Activated CD4-positive, alpha-beta memory T cell treated with anti-CD3 and anti-CD28 coated beads for 36 hours (primary cell): ENCODE results near the gene ESF1. TPM values are rescaled to one million over a fixed set of nuclear protein-coding genes. Genes with fewer than 3 reads are reported as not detected.

Source experiments
- CTCF ChIA-PET: fragments of 350-600 bp; sonication (Branson Sonifier 250); formaldehyde crosslinking; loops from one replicate; lab custom pipeline; 2021; ENCODE audit warnings: antibody characterized with exemption, inconsistent platforms; lab: Charles Lee
- POLR2A ChIA-PET: fragments of 350-600 bp; sonication (Branson Sonifier 250); formaldehyde crosslinking; loops from one replicate; lab custom pipeline; 2021; ENCODE audit warnings: antibody characterized with exemption; lab: Charles Lee
- DNase-seq: peaks from one replicate; pipeline ENCODE4 v3.0.0-alpha.2; 2020
- H3K27ac Mint-ChIP-seq: one replicate; pipeline ENCODE4 v1.8.0; 2021; ENCODE audit warnings: mixed read lengths
- H3K27me3 Mint-ChIP-seq: one replicate; pipeline ENCODE4 v1.8.0; 2021; ENCODE audit warnings: mixed read lengths
- H3K36me3 Mint-ChIP-seq: one replicate; pipeline ENCODE4 v1.8.0; 2021; ENCODE audit warnings: mixed read lengths
- H3K4me1 Mint-ChIP-seq: one replicate; pipeline ENCODE4 v1.8.0; 2021; ENCODE audit warnings: low read depth, mixed read lengths
- H3K4me3 Mint-ChIP-seq: one replicate; pipeline ENCODE4 v1.8.0; 2021; ENCODE audit warnings: mild to moderate bottlenecking, mixed read lengths
- H3K9me3 Mint-ChIP-seq: one replicate; pipeline ENCODE4 v1.8.0; 2021; ENCODE audit warnings: mixed read lengths
- intact Hi-C: fragments of 100-400 bp; cut with micrococcal nuclease; formaldehyde crosslinking; loops from one replicate; pipeline ENCODE4 v1.15.1; 2023
- total RNA-seq, 2 experiments: library from RNA; stranded (reverse); gene quantifications; one replicate each; pipeline ENCODE4 v1.2.3, GENCODE V29; 2021

ESF1 gene
- total RNA-seq, 2 experiments from 2014 or later = 17.3 to 17.9 TPM

- H3K4me3 Mint-ChIP-seq = no peak overlapping the region
- H3K9me3 Mint-ChIP-seq = peaks cover 12% of the 10 kb centered on the region
- H3K36me3 Mint-ChIP-seq = peaks cover 52% of the 10 kb centered on the region
- intact Hi-C loops = no loop called here
- ChIA-PET CTCF (interaction anchor here (1.4 kb wide), 1 partner anchor 190 kb away, joined by 6 read pairs; no protein-coding TSS in a partner anchor), POLR2A (no interaction called here)
- H3K27ac Mint-ChIP-seq = no peak overlapping the region
- H3K27me3 Mint-ChIP-seq = no peaks in the 10 kb centered on the region
- peaks cover 7% of the 10 kb centered on the region for H3K4me1 Mint-ChIP-seq
- DNase-seq = no peak
These were observed 48.1 kb downstream of the ESF1 start for GRCh38 chr20:13736436-13737191.

GRCh38 chr20:13735826-13736225 lies 48.9 kb downstream of the ESF1 start:
- Mint-ChIP-seq H3K27ac (no peak overlapping the region), H3K9me3 (peaks cover 6% of the 10 kb centered on the region), H3K36me3 (peaks cover 51% of the 10 kb centered on the region), H3K4me1 (peaks cover 4% of the 10 kb centered on the region), H3K4me3 (no peak overlapping the region), H3K27me3 (no peaks in the 10 kb centered on the region)
- intact Hi-C loops = no loop called here
- ChIA-PET CTCF (interaction anchor here (1.4 kb wide), 1 partner anchor 189 kb away, joined by 6 read pairs; no protein-coding TSS in a partner anchor), POLR2A (no interaction called here)
- DNase-seq = no peak

DNA sequence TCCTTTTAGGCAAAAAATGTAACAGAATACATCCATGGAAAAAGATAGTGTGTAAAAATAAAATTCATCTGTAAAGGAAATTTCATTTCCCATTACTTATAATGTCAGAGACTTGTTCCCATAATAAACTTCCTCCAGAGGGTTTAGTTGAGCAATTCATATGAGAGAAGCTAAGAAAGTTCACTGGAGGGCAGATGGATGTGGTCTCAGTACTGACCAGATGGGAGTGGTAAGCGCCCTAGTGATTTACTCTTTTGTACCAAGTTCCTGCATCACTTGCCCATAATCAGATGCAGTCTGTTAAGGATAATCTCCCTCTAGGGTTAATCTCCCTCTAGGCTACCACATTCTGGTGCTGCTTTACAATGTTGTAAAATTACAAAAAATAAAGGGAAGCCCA lies 61.7 kb downstream of the ESF1 start:
- no peak overlapping the region for H3K27ac Mint-ChIP-seq
- intact Hi-C loops = no loop called here
- H3K36me3 Mint-ChIP-seq = peaks cover 17% of the 10 kb centered on the region
- H3K9me3 Mint-ChIP-seq = no peaks in the 10 kb centered on the region
- POLR2A ChIA-PET = no interaction called here
- H3K4me1 Mint-ChIP-seq = no peaks in the 10 kb centered on the region
- CTCF ChIA-PET = no interaction called here
- H3K27me3 Mint-ChIP-seq = no peaks in the 10 kb centered on the region
- no peak overlapping the region for H3K4me3 Mint-ChIP-seq
- no peak for DNase-seq

GRCh38 chr20:13718171-13718570 lies 66.5 kb downstream of the ESF1 start:
- no peak for DNase-seq
- ChIA-PET CTCF (no interaction called here), POLR2A (no interaction called here)
- H3K27me3 Mint-ChIP-seq = no peaks in the 10 kb centered on the region
- intact Hi-C loops = no loop called here
- no peaks in the 10 kb centered on the region for H3K4me1 Mint-ChIP-seq
- H3K36me3 Mint-ChIP-seq = peaks cover 43% of the 10 kb centered on the region
- no peak overlapping the region for H3K27ac Mint-ChIP-seq
- no peak overlapping the region for H3K4me3 Mint-ChIP-seq
- H3K9me3 Mint-ChIP-seq = no peaks in the 10 kb centered on the region

GRCh38 chr20:13717631-13718044 lies 67.1 kb downstream of the ESF1 start:
- ChIA-PET CTCF (no interaction called here), POLR2A (no interaction called here)
- H3K27ac Mint-ChIP-seq = no peak overlapping the region
- H3K9me3 Mint-ChIP-seq = no peaks in the 10 kb centered on the region
- no peak overlapping the region for H3K4me3 Mint-ChIP-seq
- H3K4me1 Mint-ChIP-seq = no peaks in the 10 kb centered on the region
- no peaks in the 10 kb centered on the region for H3K27me3 Mint-ChIP-seq
- intact Hi-C loops = no loop called here
- DNase-seq = no peak
- peaks cover 49% of the 10 kb centered on the region for H3K36me3 Mint-ChIP-seq

DNA sequence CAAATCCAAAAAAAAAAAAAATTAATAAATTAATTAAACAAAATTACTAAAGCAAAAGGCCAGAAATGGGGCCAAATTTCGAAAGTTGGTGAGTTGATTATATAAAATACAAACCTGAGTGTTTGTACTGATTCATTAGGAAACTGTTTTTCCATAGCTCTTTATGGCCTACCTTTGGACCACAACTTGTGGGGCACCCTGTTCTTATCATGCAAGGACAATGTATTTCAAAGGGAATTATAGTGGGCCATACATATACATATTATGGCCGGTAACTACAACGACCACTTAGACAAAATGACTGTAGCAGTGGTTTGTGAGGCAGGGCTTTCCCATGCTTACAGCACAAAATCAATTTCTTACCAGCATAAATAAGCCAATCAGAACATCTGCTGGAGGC lies 69.5 kb downstream of the ESF1 start:
- no peaks in the 10 kb centered on the region for H3K4me1 Mint-ChIP-seq
- POLR2A ChIA-PET = no interaction called here
- intact Hi-C loops = no loop called here

GRCh38 chr20:13708234-13708633 lies 76.5 kb downstream of the ESF1 start:
- H3K9me3 Mint-ChIP-seq = peaks cover 13% of the 10 kb centered on the region
- H3K27me3 Mint-ChIP-seq = no peaks in the 10 kb centered on the region
- no peak overlapping the region for H3K4me3 Mint-ChIP-seq
- POLR2A ChIA-PET = no interaction called here
- DNase-seq = no peak
- H3K27ac Mint-ChIP-seq = no peak overlapping the region
- intact Hi-C loops = no loop called here
- CTCF ChIA-PET = no interaction called here
- peaks cover 19% of the 10 kb centered on the region for H3K36me3 Mint-ChIP-seq
- no peaks in the 10 kb centered on the region for H3K4me1 Mint-ChIP-seq

More for the DNA sequence above, 69.5 kb downstream of the ESF1 start:
- DNase-seq = no peak
- Mint-ChIP-seq H3K27me3 (no peaks in the 10 kb centered on the region), H3K4me3 (no peak overlapping the region), H3K27ac (no peak overlapping the region), H3K9me3 (peaks cover 13% of the 10 kb centered on the region), H3K36me3 (peaks cover 56% of the 10 kb centered on the region)
- CTCF ChIA-PET = no interaction called here

DNA sequence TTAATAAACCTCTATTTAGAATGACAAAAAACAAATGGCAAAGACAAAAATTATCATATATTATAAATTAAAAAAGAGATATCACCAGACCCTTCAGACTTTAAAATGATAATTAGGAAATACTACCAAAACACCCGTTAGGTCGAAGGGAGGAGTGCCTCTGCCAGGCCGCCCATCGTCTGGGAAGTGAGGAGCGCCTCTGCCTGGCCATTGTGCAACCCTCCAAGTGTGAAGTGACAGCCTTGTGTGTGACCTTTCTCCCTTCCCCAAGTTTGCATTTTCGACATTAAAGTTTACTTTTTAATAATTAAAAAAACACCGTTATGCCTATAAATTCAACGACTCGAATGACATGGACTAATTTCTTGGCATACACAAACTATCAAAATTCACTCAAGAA lies 81.5 kb downstream of the ESF1 start:
- Mint-ChIP-seq H3K27ac (no peak overlapping the region), H3K4me3 (no peak overlapping the region), H3K4me1 (no peaks in the 10 kb centered on the region), H3K9me3 (no peaks in the 10 kb centered on the region), H3K27me3 (peaks cover 8% of the 10 kb centered on the region), H3K36me3 (no peaks in the 10 kb centered on the region)
- intact Hi-C loops = no loop called here
- ChIA-PET CTCF (no interaction called here), POLR2A (no interaction called here)
- no peak for DNase-seq

DNA sequence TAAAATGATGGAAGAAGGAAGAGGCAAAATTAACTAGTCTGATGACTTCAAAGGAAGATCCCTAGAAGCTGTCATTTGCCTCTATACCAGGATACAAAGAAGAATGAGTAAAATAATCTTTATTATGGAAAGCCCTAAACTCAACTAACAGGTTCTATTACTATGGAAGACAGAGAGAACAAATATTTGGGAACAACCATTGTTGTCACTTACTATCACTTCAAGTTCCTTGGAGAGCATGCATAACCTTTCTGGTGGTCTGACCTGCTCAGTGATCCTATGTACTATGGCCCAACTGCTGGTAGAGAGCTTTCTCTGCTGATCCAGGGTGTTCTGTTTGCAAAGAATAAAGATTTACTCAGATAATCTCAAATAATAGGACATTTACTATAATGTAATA lies 83.2 kb downstream of the ESF1 start:
- Mint-ChIP-seq H3K4me1 (no peaks in the 10 kb centered on the region), H3K4me3 (no peak overlapping the region), H3K27me3 (peaks cover 8% of the 10 kb centered on the region), H3K27ac (no peak overlapping the region), H3K36me3 (no peaks in the 10 kb centered on the region), H3K9me3 (no peaks in the 10 kb centered on the region)
- intact Hi-C loops = no loop called here
- DNase-seq = no peak
- ChIA-PET CTCF (interaction anchor here (1.4 kb wide), 1 partner anchor 155 kb away, joined by 4 read pairs; no protein-coding TSS in a partner anchor), POLR2A (no interaction called here)

DNA sequence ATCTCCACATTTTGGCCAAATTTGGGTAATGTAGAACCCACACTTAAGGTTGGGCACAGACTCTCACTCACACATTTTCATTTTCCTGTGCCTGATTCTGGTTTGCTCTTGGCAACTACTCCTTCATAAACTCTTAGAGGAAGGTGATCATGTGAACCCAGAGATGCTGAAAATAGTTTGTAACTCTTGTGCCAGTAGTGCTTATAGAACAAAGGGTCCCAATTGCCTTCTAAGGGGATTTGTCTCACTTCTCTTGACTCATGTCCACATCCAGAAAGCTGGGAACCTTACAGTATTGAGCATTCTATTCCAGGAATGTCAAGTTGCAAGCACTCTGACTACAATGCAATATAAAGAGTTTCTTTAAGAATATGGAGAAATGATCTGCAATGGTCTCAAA lies 84.0 kb downstream of the ESF1 start:
- no peak overlapping the region for H3K27ac Mint-ChIP-seq
- no peak overlapping the region for H3K4me3 Mint-ChIP-seq
- ChIA-PET CTCF (no interaction called here), POLR2A (no interaction called here)
- no peaks in the 10 kb centered on the region for H3K4me1 Mint-ChIP-seq
- intact Hi-C loops = no loop called here
- no peaks in the 10 kb centered on the region for H3K36me3 Mint-ChIP-seq
- H3K27me3 Mint-ChIP-seq = peaks cover 8% of the 10 kb centered on the region
- no peak for DNase-seq
- no peaks in the 10 kb centered on the region for H3K9me3 Mint-ChIP-seq

DNA sequence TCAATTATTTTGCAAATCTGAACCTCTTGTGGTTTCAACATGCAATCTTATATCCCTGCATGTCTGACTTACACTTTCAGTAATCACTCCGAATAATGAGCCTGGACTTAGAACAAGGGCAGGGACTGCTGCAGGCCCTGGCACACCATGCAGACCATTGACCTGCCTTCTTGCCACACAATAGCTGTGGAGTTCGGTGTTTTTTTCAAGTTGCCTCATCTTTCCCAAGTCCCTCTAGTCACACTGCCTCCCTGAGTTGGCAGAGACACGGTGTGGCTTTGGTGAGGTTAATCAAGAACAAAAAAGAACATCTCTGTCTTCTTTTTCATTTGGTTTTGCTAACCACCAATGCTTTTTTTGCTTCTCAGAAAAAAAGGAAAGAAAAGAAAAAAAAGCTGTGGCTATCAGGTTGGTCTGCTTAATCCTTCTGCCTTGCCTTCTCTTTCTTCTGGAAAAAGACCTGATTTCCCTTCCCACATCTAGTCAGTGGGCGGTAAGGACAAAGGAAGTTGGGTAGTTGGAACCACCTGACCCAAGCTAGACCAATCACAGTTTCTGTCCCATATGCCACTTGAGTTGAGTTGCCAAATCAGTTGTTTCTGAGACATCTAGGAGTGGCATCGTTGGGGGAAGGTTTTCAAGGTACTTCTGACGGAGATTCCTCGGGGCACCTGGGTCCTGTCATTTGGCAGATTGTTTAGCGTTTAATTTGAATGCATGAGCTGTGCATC lies 90.1 kb downstream of the ESF1 start:
- no peak for DNase-seq
- intact Hi-C loops = no loop called here
- H3K4me1 Mint-ChIP-seq = no peaks in the 10 kb centered on the region
- ChIA-PET POLR2A (no interaction called here), CTCF (interaction anchor here (0.6 to 0.7 kb wide), 2 partner anchors 77 to 79 kb away, joined by 3 read pairs; no protein-coding TSS in a partner anchor)
- H3K27me3 Mint-ChIP-seq = peaks cover 7% of the 10 kb centered on the region
- H3K36me3 Mint-ChIP-seq = no peaks in the 10 kb centered on the region
- H3K9me3 Mint-ChIP-seq = no peaks in the 10 kb centered on the region
- H3K27ac Mint-ChIP-seq = no peak overlapping the region
- no peak overlapping the region for H3K4me3 Mint-ChIP-seq

DNA sequence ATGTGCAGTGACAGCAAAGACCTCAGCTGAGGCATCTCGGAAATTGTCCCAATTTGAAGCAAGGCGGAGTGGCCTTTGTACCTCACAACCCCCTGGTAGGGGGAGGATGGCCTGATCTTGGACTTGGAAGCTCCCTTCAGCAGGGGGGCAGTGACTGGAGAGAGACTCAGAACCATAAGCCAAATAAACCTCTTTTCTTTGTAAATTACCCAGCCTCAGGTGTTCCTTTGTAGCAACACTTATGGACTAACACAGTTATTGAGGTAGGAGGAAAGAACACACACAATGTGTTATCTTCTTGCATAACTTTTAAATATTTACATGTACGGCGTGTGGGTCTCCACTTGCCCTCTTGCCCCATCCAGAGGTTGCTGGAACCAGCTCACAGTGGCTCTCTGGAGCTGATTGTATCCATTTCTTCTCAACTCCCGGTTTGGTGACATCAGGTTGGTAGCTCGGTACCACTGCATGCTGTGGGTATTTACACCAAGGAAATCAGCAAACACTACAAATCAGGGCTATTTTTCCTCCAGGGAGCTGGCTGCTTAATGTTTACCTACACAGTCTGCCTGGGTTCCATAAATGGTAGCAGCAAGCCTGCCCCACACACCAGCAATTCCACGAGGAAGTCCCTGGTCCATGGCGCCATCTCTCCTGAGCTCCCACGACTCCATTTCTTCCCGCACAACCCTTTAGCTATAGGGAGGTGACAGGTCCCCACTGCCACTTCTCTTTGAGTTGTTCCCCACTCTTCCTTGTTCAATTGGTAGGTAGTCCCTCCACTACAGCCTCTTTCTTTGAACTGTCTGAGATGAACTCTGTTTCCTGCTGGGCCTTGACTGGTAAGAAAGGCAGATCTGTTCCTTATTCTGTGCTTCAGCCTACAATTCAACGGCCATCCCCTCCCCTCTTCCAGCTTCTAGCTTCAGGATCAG lies 91.7 kb downstream of the ESF1 start:
- Mint-ChIP-seq H3K36me3 (no peaks in the 10 kb centered on the region), H3K27ac (no peak overlapping the region), H3K4me3 (no peak overlapping the region), H3K9me3 (no peaks in the 10 kb centered on the region), H3K27me3 (peaks cover 7% of the 10 kb centered on the region), H3K4me1 (no peaks in the 10 kb centered on the region)
- ChIA-PET CTCF (no interaction called here), POLR2A (no interaction called here)
- intact Hi-C loops = no loop called here
- no peak for DNase-seq
